HG02938 (cell line): Measurements from ENCODE around the gene MED14.
"Not testable (repeated sequence)": the region's sequence is repeated elsewhere in the genome, so short reads cannot be mapped to it uniquely, and the experiment has no call there.

Source experiments
- ATAC-seq: cut with Tn5 transposase; IDR thresholded peaks from one replicate; pipeline ENCODE4 v1.9.1; 2021; ENCODE audit warnings: mild to moderate bottlenecking, moderate library complexity; ENCODE audit not compliant: unreplicated experiment

MED14 gene

GRCh38 chrX:40732499-40732898 is 2.8 kb downstream of the MED14 start:
- not testable (repeated sequence) for ATAC-seq

GRCh38 chrX:40729598-40730584 is 5.5 kb downstream of the MED14 start:
- ATAC-seq: no peak

- ATAC-seq: no peak
Measured at GRCh38 chrX:40727581-40728252, 7.6 kb downstream of the MED14 start.

GRCh38 chrX:40727093-40727492 is 8.2 kb downstream of the MED14 start:
- ATAC-seq: no peak

GRCh38 chrX:40722930-40723329 is 12.4 kb downstream of the MED14 start:
- ATAC-seq: no peak

- no peak for ATAC-seq
Measured at GRCh38 chrX:40721489-40722106, 13.7 kb downstream of the MED14 start.

- ATAC-seq: no peak
Measured at GRCh38 chrX:40720792-40721191, 14.6 kb downstream of the MED14 start.

GRCh38 chrX:40720339-40720738 is 15.0 kb downstream of the MED14 start:
- ATAC-seq: no peak

- no peak for ATAC-seq
Measured at GRCh38 chrX:40719731-40720130, 15.6 kb downstream of the MED14 start.

GRCh38 chrX:40719218-40719617 is 16.1 kb downstream of the MED14 start:
- ATAC-seq: no peak

- no peak for ATAC-seq
Measured at GRCh38 chrX:40709395-40709794, 25.9 kb downstream of the MED14 start.

GRCh38 chrX:40705658-40706312 is 29.6 kb downstream of the MED14 start:
- ATAC-seq: no peak

GRCh38 chrX:40700640-40701342 is 34.6 kb downstream of the MED14 start:
- ATAC-seq: no peak

- ATAC-seq: no peak
Measured at GRCh38 chrX:40698851-40699250, 36.5 kb downstream of the MED14 start.

GRCh38 chrX:40694802-40695201 is 40.5 kb downstream of the MED14 start:
- ATAC-seq: no peak

GRCh38 chrX:40688929-40689328 is 46.4 kb downstream of the MED14 start:
- no peak for ATAC-seq

- no peak for ATAC-seq
Measured at GRCh38 chrX:40687169-40687568, 48.2 kb downstream of the MED14 start.

- ATAC-seq: no peak
Measured at GRCh38 chrX:40685362-40685918, 49.9 kb downstream of the MED14 start.

GRCh38 chrX:40684092-40684491 is 51.2 kb downstream of the MED14 start:
- no peak for ATAC-seq

- ATAC-seq: no peak
Measured at GRCh38 chrX:40683245-40683644, 52.1 kb downstream of the MED14 start.
